ENCODE results near the gene ASIC4. TPM values are rescaled to one million over a fixed set of nuclear protein-coding genes. Genes with fewer than 3 reads are reported as not detected.

The ASIC4 gene
- total and polyA plus RNA-seq, 2 of the 13 experiments (the other 11 are each of a cell fraction or from before 2014, with no cell fraction given): 0.03 TPM; not detected in 1

GRCh38 chr2:219562049-219563020, 48.1 kb downstream of the ASIC4 start (continued):
- TF ChIP-seq HDAC1 (CRISPR knock-in tag; IDR thresholded peaks at IDR 0.05): no peak
- no peak for TF ChIP-seq THRA (CRISPR knock-in tag; IDR thresholded peaks at IDR 0.05; ENCODE audit: borderline replicate concordance)
- TF ChIP-seq TFE3 (CRISPR knock-in tag; IDR thresholded peaks at IDR 0.05): no peak
- TF ChIP-seq NCOA1 (CRISPR knock-in tag; IDR thresholded peaks at IDR 0.05): 0 out of 2 replicates have a peak, but pooled peaks have one; percentile 17
- 0 out of 2 replicates have a peak, but pooled peaks have one; percentile 25 for TF ChIP-seq UBTF (CRISPR knock-in tag; IDR thresholded peaks at IDR 0.05)
- no peak for TF ChIP-seq NKX3-1 (CRISPR knock-in tag; IDR thresholded peaks at IDR 0.05)
- no peak for TF ChIP-seq SAP130 (CRISPR knock-in tag; IDR thresholded peaks at IDR 0.05; ENCODE audit: low read depth)
- no peak for TF ChIP-seq GABPB1 (CRISPR knock-in tag; IDR thresholded peaks at IDR 0.05)
- no peak for TF ChIP-seq ZKSCAN5 (CRISPR knock-in tag; IDR thresholded peaks at IDR 0.05)
- no peak for TF ChIP-seq TERF1 (CRISPR knock-in tag; IDR thresholded peaks at IDR 0.05)
- no peak for TF ChIP-seq SOX5 (CRISPR knock-in tag; IDR thresholded peaks at IDR 0.05; ENCODE audit: borderline replicate concordance)
- no peak for TF ChIP-seq MBD4 (IDR thresholded peaks at IDR 0.05; ENCODE audit: borderline replicate concordance, low read length)
- TF ChIP-seq SP140L (CRISPR knock-in tag; IDR thresholded peaks at IDR 0.05; ENCODE audit: borderline replicate concordance): no peak
- TF ChIP-seq ZNF512 (CRISPR knock-in tag; IDR thresholded peaks at IDR 0.05): no peak
- no peak for TF ChIP-seq CC2D1A (CRISPR knock-in tag; IDR thresholded peaks at IDR 0.05)
- no peak for TF ChIP-seq ZNF225 (CRISPR knock-in tag; IDR thresholded peaks at IDR 0.05)
- TF ChIP-seq ZNF7 (CRISPR knock-in tag; IDR thresholded peaks at IDR 0.05): no peak
- TF ChIP-seq ZNF574 (CRISPR knock-in tag; IDR thresholded peaks at IDR 0.05): peak; percentile 9; the same call in 1 of the 2 replicates

All from HepG2 (cell line).